GM23338 (cell line): ENCODE results near the gene MXRA7. TPM values are rescaled to one million over a fixed set of nuclear protein-coding genes. Genes with fewer than 3 reads are reported as not detected.

Experiments
- ATAC-seq: fragments of 200-7000 bp; cut with Tn5 transposase; 3 replicates; pipeline ENCODE4 v1.9.1; 2020
- DNase-seq: peaks from one replicate; pipeline ENCODE4 v3.0.0-alpha.2; 2015; ENCODE audit warnings: low spot score
- H2AFZ ChIP-seq: fragments of 200-600 bp; sonication (generic); 2 replicates; pipeline ENCODE4 v1.8.0; 2016; ENCODE audit warnings: antibody characterized with exemption, mild to moderate bottlenecking, moderate library complexity
- H3F3A ChIP-seq: fragments of 200-600 bp; sonication (generic); replicated peaks from 2 replicates; pipeline ENCODE4 v1.8.0; 2017; ENCODE audit warnings: antibody characterized with exemption, mixed run types, low read depth
- H3K27ac ChIP-seq: fragments of 200-600 bp; sonication (generic); 2 replicates; pipeline ENCODE4 v1.6.1; 2016; ENCODE audit warnings: low read depth
- H3K27me3 ChIP-seq: fragments of 200-600 bp; sonication (generic); 2 replicates; pipeline ENCODE4 v1.8.0; 2016; ENCODE audit warnings: mild to moderate bottlenecking, mixed run types, moderate library complexity; ENCODE audit not compliant: insufficient read depth
- H3K36me3 ChIP-seq: fragments of 200-600 bp; sonication (generic); 2 replicates; pipeline ENCODE4 v1.8.0; 2016; ENCODE audit warnings: mild to moderate bottlenecking; ENCODE audit not compliant: insufficient read depth
- H3K4me1 ChIP-seq: fragments of 200-600 bp; sonication (generic); 2 replicates; pipeline ENCODE4 v1.8.0; 2016; ENCODE audit warnings: mild to moderate bottlenecking, moderate library complexity; ENCODE audit not compliant: insufficient read depth
- H3K4me2 ChIP-seq: fragments of 200-600 bp; sonication (generic); 2 replicates; pipeline ENCODE4 v1.7.1; 2017; ENCODE audit warnings: mixed run types
- H3K4me3 ChIP-seq: fragments of 200-600 bp; sonication (generic); 2 replicates; pipeline ENCODE4 v1.6.1; 2016; ENCODE audit warnings: mixed run types
- H3K79me2 ChIP-seq: fragments of 200-600 bp; sonication (generic); replicated peaks from 2 replicates; pipeline ENCODE4 v1.8.0; 2017; ENCODE audit warnings: mild to moderate bottlenecking; ENCODE audit not compliant: insufficient read depth
- H3K9me2 ChIP-seq: fragments of 200-600 bp; sonication (generic); 2 replicates; pipeline ENCODE4 v1.8.0; 2017; ENCODE audit not compliant: insufficient read depth
- H4K20me1 ChIP-seq: fragments of 200-600 bp; sonication (generic); replicated peaks from 2 replicates; pipeline ENCODE4 v1.8.0; 2017; ENCODE audit warnings: mild to moderate bottlenecking; ENCODE audit not compliant: insufficient read depth
- H3K27ac Mint-ChIP-seq: 2 replicates; pipeline ENCODE4 v1.8.0; 2020; ENCODE audit warnings: inconsistent platforms, mild to moderate bottlenecking, moderate library complexity, mixed read lengths
- H3K27me3 Mint-ChIP-seq: 3 replicates; pipeline ENCODE4 v1.8.0; 2022; ENCODE audit warnings: low read depth, mild to moderate bottlenecking, moderate library complexity, mixed read lengths, inconsistent platforms; ENCODE audit not compliant: insufficient read depth, poor library complexity
- H3K36me3 Mint-ChIP-seq: 3 replicates; pipeline ENCODE4 v1.8.0; 2021; ENCODE audit warnings: low read depth, mild to moderate bottlenecking, inconsistent platforms, moderate library complexity, mixed read lengths
- H3K4me1 Mint-ChIP-seq: 3 replicates; pipeline ENCODE4 v1.8.0; 2020; ENCODE audit warnings: mild to moderate bottlenecking, inconsistent platforms, mixed read lengths
- H3K4me3 Mint-ChIP-seq: 3 replicates; pipeline ENCODE4 v1.8.0; 2021; ENCODE audit warnings: moderate library complexity, mild to moderate bottlenecking, inconsistent platforms, mixed read lengths
- H3K9me3 Mint-ChIP-seq: 3 replicates; pipeline ENCODE4 v1.8.0; 2020; ENCODE audit warnings: moderate library complexity, mild to moderate bottlenecking, inconsistent platforms, mixed read lengths
- CREB1 ChIP-seq: fragments of 250-450 bp; sonication (Bioruptor Pico); IDR thresholded peaks from 2 replicates; pipeline ENCODE4 v1.5.0; 2020; ENCODE audit warnings: low read depth, mild to moderate bottlenecking, moderate library complexity
- EZH2 ChIP-seq: fragments of 200-600 bp; sonication (generic); IDR thresholded peaks from one replicate; pipeline ENCODE4 v1.8.0; 2017; ENCODE audit warnings: antibody characterized with exemption, mild to moderate bottlenecking, low read depth; ENCODE audit not compliant: unreplicated experiment
- EZH2phosphoT487 ChIP-seq: fragments of 200-600 bp; sonication (generic); IDR thresholded peaks from one replicate; pipeline ENCODE4 v1.8.1; 2018; ENCODE audit warnings: antibody characterized with exemption; ENCODE audit not compliant: unreplicated experiment
- JUNB ChIP-seq: IDR thresholded peaks from one replicate; pipeline ENCODE4 v1.6.1; 2016; ENCODE audit warnings: antibody characterized with exemption; ENCODE audit not compliant: unreplicated experiment
- NANOG ChIP-seq: IDR thresholded peaks from 2 replicates; pipeline ENCODE4 v1.6.1; 2016; ENCODE audit warnings: antibody characterized with exemption, borderline replicate concordance
- POLR2AphosphoS5 ChIP-seq: IDR thresholded peaks from 2 replicates; pipeline ENCODE4 v1.6.1; 2016; ENCODE audit warnings: antibody characterized with exemption, low read depth
- REST ChIP-seq: IDR thresholded peaks from one replicate; pipeline ENCODE4 v1.6.1; 2018; ENCODE audit warnings: antibody characterized with exemption; ENCODE audit not compliant: unreplicated experiment
- STAT1 ChIP-seq: IDR thresholded peaks from one replicate; pipeline ENCODE4 v1.6.1; 2016; ENCODE audit warnings: antibody characterized with exemption; ENCODE audit not compliant: unreplicated experiment
- ZNF114 ChIP-seq: fragments of 250-450 bp; sonication (Bioruptor Pico); IDR thresholded peaks from 2 replicates; pipeline ENCODE4 v1.5.0; 2020; ENCODE audit warnings: mild to moderate bottlenecking, moderate library complexity
- ZNF331 ChIP-seq: fragments of 250-450 bp; sonication (Bioruptor Pico); IDR thresholded peaks from 2 replicates; pipeline ENCODE4 v1.5.0; 2020; ENCODE audit warnings: low read depth, mild to moderate bottlenecking, moderate library complexity
- polyA plus RNA-seq: library from polyadenylated mRNA; unstranded; fragments of >200 nt; fragmentation: Nextera tagmentation; extraction: Ambion mirVana; gene quantifications from 2 replicates; pipeline ENCODE4 v1.2.1, GENCODE V29; 2016
- total RNA-seq: library from RNA; depleted of rRNA; stranded (reverse); fragments of >200 nt; shearing (Covaris generic); gene quantifications from 2 replicates; pipeline ENCODE4 v1.2.3, GENCODE V29; 2014
- TF ChIP-seq, protein P1 (sequence below): IDR thresholded peaks from 2 replicates; pipeline ENCODE4 v1.6.1; 2016; ENCODE audit warnings: antibody characterized with exemption
- TF ChIP-seq, protein P2 (sequence below), 2 experiments: fragments of 200-600 bp in 1 of 2; sonication (generic) in 1 of 2; conservative IDR thresholded peaks; 2 replicates each; pipeline versions ENCODE4 v1.5.1 to v1.6.1; 2016 to 2017; ENCODE audit warnings: antibody characterized with exemption in 2 of 2, low read depth in 2 of 2, mild to moderate bottlenecking in 2 of 2, moderate library complexity in 1 of 2
- TF ChIP-seq, protein P3 (sequence below): fragments of 250-450 bp; sonication (Bioruptor Pico); IDR thresholded peaks from 2 replicates; pipeline ENCODE4 v1.5.0; 2020; ENCODE audit warnings: mild to moderate bottlenecking, moderate library complexity

MXRA7 gene
- total and polyA plus RNA-seq, 2 experiments from 2014 or later: 12.1 to 46.6 TPM

- no peak overlapping the region for H3K27ac ChIP-seq
- no peaks in the 10 kb centered on the region for H3K36me3 ChIP-seq
- no peaks in the 10 kb centered on the region; the same call in 2 of the 3 replicates for H3K36me3 Mint-ChIP-seq
- no peak for TF ChIP-seq NANOG
- TF ChIP-seq ZNF331 (CRISPR knock-in tag): no peak
- TF ChIP-seq CREB1: no peak
- TF ChIP-seq POLR2AphosphoS5: no peak
- TF ChIP-seq EZH2: no peak
- no peak for TF ChIP-seq EZH2phosphoT487
- no peak for TF ChIP-seq JUNB
- TF ChIP-seq, protein P1, sequence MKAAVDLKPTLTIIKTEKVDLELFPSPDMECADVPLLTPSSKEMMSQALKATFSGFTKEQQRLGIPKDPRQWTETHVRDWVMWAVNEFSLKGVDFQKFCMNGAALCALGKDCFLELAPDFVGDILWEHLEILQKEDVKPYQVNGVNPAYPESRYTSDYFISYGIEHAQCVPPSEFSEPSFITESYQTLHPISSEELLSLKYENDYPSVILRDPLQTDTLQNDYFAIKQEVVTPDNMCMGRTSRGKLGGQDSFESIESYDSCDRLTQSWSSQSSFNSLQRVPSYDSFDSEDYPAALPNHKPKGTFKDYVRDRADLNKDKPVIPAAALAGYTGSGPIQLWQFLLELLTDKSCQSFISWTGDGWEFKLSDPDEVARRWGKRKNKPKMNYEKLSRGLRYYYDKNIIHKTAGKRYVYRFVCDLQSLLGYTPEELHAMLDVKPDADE: no peak
- TF ChIP-seq, protein P2, sequence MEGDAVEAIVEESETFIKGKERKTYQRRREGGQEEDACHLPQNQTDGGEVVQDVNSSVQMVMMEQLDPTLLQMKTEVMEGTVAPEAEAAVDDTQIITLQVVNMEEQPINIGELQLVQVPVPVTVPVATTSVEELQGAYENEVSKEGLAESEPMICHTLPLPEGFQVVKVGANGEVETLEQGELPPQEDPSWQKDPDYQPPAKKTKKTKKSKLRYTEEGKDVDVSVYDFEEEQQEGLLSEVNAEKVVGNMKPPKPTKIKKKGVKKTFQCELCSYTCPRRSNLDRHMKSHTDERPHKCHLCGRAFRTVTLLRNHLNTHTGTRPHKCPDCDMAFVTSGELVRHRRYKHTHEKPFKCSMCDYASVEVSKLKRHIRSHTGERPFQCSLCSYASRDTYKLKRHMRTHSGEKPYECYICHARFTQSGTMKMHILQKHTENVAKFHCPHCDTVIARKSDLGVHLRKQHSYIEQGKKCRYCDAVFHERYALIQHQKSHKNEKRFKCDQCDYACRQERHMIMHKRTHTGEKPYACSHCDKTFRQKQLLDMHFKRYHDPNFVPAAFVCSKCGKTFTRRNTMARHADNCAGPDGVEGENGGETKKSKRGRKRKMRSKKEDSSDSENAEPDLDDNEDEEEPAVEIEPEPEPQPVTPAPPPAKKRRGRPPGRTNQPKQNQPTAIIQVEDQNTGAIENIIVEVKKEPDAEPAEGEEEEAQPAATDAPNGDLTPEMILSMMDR (conservative IDR thresholded peaks at IDR 0.05; ENCODE audit: low read depth in 2 of 2): no peak
- TF ChIP-seq ZNF114 (CRISPR knock-in tag): no peak
- TF ChIP-seq, protein P3, sequence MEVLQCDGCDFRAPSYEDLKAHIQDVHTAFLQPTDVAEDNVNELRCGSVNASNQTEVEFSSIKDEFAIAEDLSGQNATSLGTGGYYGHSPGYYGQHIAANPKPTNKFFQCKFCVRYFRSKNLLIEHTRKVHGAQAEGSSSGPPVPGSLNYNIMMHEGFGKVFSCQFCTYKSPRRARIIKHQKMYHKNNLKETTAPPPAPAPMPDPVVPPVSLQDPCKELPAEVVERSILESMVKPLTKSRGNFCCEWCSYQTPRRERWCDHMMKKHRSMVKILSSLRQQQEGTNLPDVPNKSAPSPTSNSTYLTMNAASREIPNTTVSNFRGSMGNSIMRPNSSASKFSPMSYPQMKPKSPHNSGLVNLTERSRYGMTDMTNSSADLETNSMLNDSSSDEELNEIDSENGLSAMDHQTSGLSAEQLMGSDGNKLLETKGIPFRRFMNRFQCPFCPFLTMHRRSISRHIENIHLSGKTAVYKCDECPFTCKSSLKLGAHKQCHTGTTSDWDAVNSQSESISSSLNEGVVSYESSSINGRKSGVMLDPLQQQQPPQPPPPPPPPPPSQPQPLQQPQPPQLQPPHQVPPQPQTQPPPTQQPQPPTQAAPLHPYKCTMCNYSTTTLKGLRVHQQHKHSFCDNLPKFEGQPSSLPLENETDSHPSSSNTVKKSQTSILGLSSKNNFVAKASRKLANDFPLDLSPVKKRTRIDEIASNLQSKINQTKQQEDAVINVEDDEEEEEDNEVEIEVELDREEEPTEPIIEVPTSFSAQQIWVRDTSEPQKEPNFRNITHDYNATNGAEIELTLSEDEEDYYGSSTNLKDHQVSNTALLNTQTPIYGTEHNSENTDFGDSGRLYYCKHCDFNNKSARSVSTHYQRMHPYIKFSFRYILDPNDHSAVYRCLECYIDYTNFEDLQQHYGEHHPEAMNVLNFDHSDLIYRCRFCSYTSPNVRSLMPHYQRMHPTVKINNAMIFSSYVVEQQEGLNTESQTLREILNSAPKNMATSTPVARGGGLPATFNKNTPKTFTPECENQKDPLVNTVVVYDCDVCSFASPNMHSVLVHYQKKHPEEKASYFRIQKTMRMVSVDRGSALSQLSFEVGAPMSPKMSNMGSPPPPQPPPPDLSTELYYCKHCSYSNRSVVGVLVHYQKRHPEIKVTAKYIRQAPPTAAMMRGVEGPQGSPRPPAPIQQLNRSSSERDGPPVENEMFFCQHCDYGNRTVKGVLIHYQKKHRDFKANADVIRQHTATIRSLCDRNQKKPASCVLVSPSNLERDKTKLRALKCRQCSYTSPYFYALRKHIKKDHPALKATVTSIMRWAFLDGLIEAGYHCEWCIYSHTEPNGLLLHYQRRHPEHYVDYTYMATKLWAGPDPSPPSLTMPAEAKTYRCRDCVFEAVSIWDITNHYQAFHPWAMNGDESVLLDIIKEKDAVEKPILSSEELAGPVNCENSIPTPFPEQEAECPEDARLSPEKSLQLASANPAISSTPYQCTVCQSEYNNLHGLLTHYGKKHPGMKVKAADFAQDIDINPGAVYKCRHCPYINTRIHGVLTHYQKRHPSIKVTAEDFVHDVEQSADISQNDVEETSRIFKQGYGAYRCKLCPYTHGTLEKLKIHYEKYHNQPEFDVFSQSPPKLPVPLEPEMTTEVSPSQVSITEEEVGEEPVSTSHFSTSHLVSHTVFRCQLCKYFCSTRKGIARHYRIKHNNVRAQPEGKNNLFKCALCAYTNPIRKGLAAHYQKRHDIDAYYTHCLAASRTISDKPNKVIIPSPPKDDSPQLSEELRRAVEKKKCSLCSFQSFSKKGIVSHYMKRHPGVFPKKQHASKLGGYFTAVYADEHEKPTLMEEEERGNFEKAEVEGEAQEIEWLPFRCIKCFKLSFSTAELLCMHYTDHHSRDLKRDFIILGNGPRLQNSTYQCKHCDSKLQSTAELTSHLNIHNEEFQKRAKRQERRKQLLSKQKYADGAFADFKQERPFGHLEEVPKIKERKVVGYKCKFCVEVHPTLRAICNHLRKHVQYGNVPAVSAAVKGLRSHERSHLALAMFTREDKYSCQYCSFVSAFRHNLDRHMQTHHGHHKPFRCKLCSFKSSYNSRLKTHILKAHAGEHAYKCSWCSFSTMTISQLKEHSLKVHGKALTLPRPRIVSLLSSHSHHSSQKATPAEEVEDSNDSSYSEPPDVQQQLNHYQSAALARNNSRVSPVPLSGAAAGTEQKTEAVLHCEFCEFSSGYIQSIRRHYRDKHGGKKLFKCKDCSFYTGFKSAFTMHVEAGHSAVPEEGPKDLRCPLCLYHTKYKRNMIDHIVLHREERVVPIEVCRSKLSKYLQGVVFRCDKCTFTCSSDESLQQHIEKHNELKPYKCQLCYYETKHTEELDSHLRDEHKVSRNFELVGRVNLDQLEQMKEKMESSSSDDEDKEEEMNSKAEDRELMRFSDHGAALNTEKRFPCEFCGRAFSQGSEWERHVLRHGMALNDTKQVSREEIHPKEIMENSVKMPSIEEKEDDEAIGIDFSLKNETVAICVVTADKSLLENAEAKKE (CRISPR knock-in tag): no peak
- no peak for TF ChIP-seq REST
- TF ChIP-seq STAT1: no peak
- no peak overlapping the region for H3K4me3 Mint-ChIP-seq
- peaks cover 8% of the 10 kb centered on the region for H3K4me1 ChIP-seq
- peaks cover 52% of the 10 kb centered on the region for H3K4me1 Mint-ChIP-seq
- no peaks in the 10 kb centered on the region for H3K9me2 ChIP-seq
- no peak overlapping the region for H3K4me2 ChIP-seq
- H3K27me3 ChIP-seq: no peaks in the 10 kb centered on the region
- DNase-seq: no peak
- no peaks in the 10 kb centered on the region for H4K20me1 ChIP-seq
- H3K4me3 ChIP-seq: no peak overlapping the region
- no peak for ATAC-seq
- no peak overlapping the region for H2AFZ ChIP-seq
- H3K27ac Mint-ChIP-seq: no peak overlapping the region
- H3F3A ChIP-seq: no peaks in the 10 kb centered on the region
- no peaks in the 10 kb centered on the region for H3K9me3 Mint-ChIP-seq
- peaks cover 17% of the 10 kb centered on the region for H3K27me3 Mint-ChIP-seq
- no peaks in the 10 kb centered on the region for H3K79me2 ChIP-seq
Measured at GRCh38 chr17:76685846-76686245, 24.9 kb downstream of the MXRA7 start.
